Amniotic stem cell (primary cell): ENCODE data around the gene KIF5A.
"Not testable (repeated sequence)": the region's sequence is repeated elsewhere in the genome, so short reads cannot be mapped to it uniquely, and the experiment has no call there.

Experiments
- DNase-seq: peaks from one replicate; lab custom pipeline; 2025; lab: John Stamatoyannopoulos, UW

Gene KIF5A

GRCh38 chr12:57554897-57555296 is 5.1 kb downstream of the KIF5A start:
- DNase-seq = no peak

- no peak for DNase-seq
Observed at GRCh38 chr12:57558864-57559263, 9.0 kb downstream of the KIF5A start.

- DNase-seq = no peak
Observed at GRCh38 chr12:57560516-57560915, 10.7 kb downstream of the KIF5A start.

- DNase-seq = peak; percentile 13
Observed at GRCh38 chr12:57561117-57561516, 11.3 kb downstream of the KIF5A start.

DNA sequence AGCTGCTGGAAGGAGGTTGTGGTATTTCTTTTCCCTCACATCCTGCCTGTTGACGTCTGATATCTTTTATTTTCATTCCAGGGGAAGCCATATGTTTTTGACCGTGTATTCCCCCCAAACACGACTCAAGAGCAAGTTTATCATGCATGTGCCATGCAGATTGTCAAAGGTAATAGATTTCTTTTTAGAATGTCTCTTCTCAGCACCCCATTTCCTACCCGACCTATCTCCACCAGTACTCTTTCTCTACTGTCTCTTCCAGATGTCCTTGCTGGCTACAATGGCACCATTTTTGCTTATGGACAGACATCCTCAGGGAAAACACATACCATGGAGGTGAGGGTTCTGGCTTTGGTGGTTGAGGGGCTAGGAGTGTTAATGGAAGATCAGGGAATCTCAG is 13.5 kb downstream of the KIF5A start:
- no peak for DNase-seq

- DNase-seq = no peak
Observed at GRCh38 chr12:57564178-57564740, 14.4 kb downstream of the KIF5A start.

DNA sequence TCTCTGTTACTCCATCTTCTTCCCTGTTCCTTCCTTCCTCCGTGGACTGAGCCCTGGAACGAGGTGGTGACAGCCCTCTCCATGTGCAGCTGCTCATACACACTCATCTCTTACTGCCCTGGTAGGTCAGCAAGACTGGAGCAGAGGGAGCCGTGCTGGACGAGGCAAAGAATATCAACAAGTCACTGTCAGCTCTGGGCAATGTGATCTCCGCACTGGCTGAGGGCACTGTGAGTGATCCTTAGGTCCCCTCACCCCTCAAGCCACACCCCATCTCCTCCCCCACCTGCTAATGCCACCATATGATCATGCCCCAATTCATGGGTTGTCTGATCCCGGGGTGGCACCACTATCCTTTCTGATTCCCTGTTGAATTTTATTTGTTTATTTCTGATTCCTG is 19.0 kb downstream of the KIF5A start:
- DNase-seq = no peak

- DNase-seq = no peak
Observed at GRCh38 chr12:57569858-57570257, 20.0 kb downstream of the KIF5A start.

- DNase-seq = not testable (repeated sequence)
Observed at GRCh38 chr12:57570438-57570837, 20.6 kb downstream of the KIF5A start.

- DNase-seq = no peak
Observed at GRCh38 chr12:57571926-57572762, 22.3 kb downstream of the KIF5A start.

- DNase-seq = no peak
Observed at GRCh38 chr12:57574795-57575194, 25.0 kb downstream of the KIF5A start.

GRCh38 chr12:57575771-57576612 is 26.1 kb downstream of the KIF5A start:
- no peak for DNase-seq

DNA sequence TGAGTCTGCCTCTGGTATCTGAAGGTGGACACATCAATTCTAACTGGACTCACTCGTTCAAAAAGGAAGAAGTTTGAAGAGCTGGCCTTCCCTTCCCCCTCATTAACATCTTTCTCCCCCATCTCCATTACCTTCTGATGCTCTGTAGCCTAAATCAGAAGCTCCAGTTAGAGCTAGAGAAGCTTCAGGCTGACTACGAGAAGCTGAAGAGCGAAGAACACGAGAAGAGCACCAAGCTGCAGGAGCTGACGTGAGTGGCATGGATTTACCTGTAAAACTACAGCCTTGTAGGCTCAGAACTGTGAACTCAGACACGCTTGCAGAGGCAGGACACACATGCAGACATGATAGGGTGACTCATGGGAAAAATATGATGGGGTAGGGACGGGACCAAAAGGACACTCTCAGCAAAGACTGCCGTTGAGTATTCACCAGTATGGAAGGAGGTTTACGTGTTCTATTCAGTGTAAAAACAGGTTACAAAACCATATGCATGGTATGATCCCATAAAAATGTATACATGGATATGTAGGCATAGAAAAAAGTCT is 26.8 kb downstream of the KIF5A start:
- DNase-seq = no peak

DNA sequence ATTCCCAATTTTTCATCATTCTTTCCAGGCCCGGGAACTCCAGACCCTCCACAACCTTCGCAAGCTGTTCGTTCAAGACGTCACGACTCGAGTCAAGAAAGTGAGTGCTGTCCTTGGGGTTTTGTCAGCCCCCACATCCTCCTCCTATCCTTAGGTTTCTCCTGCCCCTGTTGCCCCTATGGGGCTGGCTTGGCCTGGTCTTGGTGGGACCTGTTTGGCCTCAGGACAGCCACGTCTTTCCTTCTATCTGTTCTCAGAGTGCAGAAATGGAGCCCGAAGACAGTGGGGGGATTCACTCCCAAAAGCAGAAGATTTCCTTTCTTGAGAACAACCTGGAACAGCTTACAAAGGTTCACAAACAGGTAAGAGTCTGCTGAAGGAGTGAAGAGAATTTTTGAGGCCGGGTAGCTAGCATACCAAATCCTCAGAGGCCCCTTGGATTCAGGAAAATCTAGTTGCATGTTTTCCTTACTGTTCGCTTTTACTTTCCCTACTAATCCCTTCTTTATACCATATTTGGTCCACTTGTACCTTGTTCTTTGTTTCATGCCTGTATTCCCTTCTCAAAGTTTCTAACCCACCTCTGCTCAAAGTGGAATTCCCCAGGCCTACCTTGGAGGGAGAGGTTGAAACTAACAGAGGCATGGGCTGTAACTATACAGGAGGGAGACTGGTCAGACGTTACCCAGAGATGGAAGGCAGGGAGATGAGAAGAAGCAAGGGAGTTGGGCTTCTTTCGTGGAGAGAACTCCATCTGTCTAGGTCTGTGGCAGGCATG is 28.3 kb downstream of the KIF5A start:
- no peak for DNase-seq

- DNase-seq = no peak
Observed at GRCh38 chr12:57579011-57579410, 29.2 kb downstream of the KIF5A start.

DNA sequence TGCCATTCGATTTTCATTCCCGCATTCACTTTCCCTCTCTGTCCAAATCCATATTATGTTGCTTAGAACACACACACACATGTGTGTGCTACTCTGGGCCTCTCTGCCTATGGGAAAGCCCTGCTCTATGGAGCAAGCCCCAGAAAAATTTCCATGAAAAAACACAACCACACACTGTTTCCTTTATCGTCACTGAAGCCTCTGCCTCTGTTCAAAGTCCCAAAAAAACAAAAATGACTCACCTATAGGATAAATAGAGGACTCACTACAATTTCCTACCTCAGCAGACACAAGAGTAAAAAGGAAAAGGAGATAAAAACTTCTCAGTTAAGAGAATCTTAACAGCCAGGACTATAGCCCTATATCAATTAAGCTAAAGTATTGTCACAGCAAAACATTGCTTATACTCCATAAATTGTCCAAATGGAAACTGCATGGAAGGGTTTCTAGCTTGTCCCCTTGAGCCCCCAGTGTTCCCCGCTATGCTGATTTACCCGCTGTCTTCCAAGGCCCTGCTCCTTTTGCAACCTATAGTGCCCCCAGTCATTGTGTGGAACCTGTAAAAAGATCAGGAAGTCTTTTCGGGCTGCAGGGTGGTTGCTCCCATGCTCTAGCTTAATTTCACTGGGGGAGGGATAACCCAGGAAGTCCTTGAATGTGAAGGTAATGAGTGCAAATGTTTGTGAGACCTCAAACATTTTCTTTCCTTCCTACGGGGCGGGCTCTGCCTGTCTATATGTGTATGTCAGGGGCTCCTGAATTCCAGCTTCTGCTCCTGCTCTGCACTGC is 30.0 kb downstream of the KIF5A start:
- no peak for DNase-seq

GRCh38 chr12:57580466-57580795 is 30.6 kb downstream of the KIF5A start:
- no peak for DNase-seq

DNA sequence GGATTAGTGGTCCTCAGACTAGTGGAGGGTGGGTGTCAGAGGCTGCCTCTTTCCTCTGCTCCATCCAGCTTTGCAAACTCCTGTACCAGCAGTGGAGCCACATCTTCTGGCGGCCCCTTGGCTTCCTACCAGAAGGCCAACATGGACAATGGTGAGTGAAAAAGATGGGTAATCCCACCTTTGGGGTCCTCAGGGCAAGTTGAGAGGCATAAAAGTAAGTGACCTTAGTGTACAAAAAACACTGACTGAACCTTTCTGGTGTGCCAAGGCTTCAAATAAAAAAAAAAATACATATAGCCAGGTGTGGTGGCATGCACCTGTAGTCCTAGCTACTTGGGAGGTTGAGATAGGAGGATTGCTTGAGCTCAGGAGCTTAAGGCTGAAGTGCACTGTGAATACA is 32.0 kb downstream of the KIF5A start:
- DNase-seq = no peak

GRCh38 chr12:57582440-57582839 is 32.6 kb downstream of the KIF5A start:
- no peak for DNase-seq

- peak; percentile 71 for DNase-seq
Observed at GRCh38 chr12:57583008-57583831, 33.4 kb downstream of the KIF5A start.
